Measurements from ENCODE around the gene KIAA1328.

- TF ChIP-seq CTCF (IDR thresholded peaks at IDR 0.05; ENCODE audit: insufficient read depth, low read length, poor library complexity, severe bottlenecking) (no peak), EZH2phosphoT487 (conservative IDR thresholded peaks at IDR 0.05; ENCODE audit: low read length) (no peak)
Observed at GRCh38 chr18:36833120-36833519, 4.2 kb downstream of the KIAA1328 start.
